K562 (cell line): Measurements from ENCODE around the gene NAA50. TPM values are rescaled to one million over a fixed set of nuclear protein-coding genes. Genes with fewer than 3 reads are reported as not detected.

Experiments used
- ASH1L ChIP-seq: fragments of 450-650 bp; IDR thresholded peaks from 2 replicates; pipeline ENCODE4 v1.6.1; 2018; ENCODE audit warnings: borderline replicate concordance, mild to moderate bottlenecking, low read depth; ENCODE audit not compliant: partially characterized antibody
- FOXK1 ChIP-seq: sonication (generic); formaldehyde crosslinking; IDR thresholded peaks from 2 replicates; pipeline ENCODE4 v1.8.0; 2022; ENCODE audit warnings: missing genetic modification reagents, mild to moderate bottlenecking, borderline replicate concordance
- HMG20A ChIP-seq: fragments of 450-650 bp; formaldehyde crosslinking; conservative IDR thresholded peaks from 2 replicates; pipeline ENCODE4 v1.4.0; 2020; ENCODE audit warnings: mild to moderate bottlenecking, mixed read lengths
- PHTF2 ChIP-seq: fragments of 250-450 bp; sonication (Bioruptor Pico); IDR thresholded peaks from 2 replicates; pipeline ENCODE4 v1.5.0; 2021; ENCODE audit warnings: mild to moderate bottlenecking
- SMAD4 ChIP-seq: fragments of 250-450 bp; sonication (Bioruptor Pico); conservative IDR thresholded peaks from 2 replicates; pipeline ENCODE4 v1.8.0; 2021; ENCODE audit warnings: inconsistent platforms, mild to moderate bottlenecking, moderate library complexity
- SMARCA5 ChIP-seq: fragments of 450-650 bp; IDR thresholded peaks from 2 replicates; pipeline ENCODE4 v1.6.1; 2016
- SP1 ChIP-seq: sonication (generic); formaldehyde crosslinking; IDR thresholded peaks from 2 replicates; pipeline ENCODE4 v1.8.1; 2022; ENCODE audit warnings: mild to moderate bottlenecking, missing genetic modification reagents
- SREBF1 ChIP-seq: fragments of 150-350 bp; IDR thresholded peaks from 2 replicates; pipeline ENCODE4 v1.6.1; 2014; ENCODE audit warnings: antibody characterized with exemption, low read depth, low read length, borderline replicate concordance
- polyA plus RNA-seq, 8 experiments: library from polyadenylated mRNA; depleted of rRNA in 4 of 8; stranded (reverse) in 5 of 8; unstranded in 3 of 8; fragments of >200 nt; fragmentation: Nextera tagmentation in 2 of 8; fragmentation: Illumina TruSeq in 1 of 8; extraction: Ambion mirVana in 2 of 8; extraction: Trizol in 1 of 8; gene quantifications; 2 replicates each; pipeline versions ENCODE4 v1.2.1 to v1.2.3, GENCODE V29; 2011 to 2014; ENCODE audit warnings: inconsistent platforms in 1 of 8, missing spikeins in 1 of 8
- total RNA-seq, 7 experiments: library from RNA; depleted of rRNA in 6 of 7; stranded (reverse); fragments of >200 nt in 6 of 7; fragmentation: Illumina TruSeq in 2 of 7; extraction: Trizol in 2 of 7; gene quantifications; 2 replicates each; pipeline versions ENCODE4 v1.2.1 to v1.2.3, GENCODE V29; 2011 to 2021; ENCODE audit warnings: low replicate concordance in 1 of 7
- TF ChIP-seq, protein P1 (sequence below): sonication (generic); formaldehyde crosslinking; IDR thresholded peaks from 2 replicates; pipeline ENCODE4 v1.8.0; 2022; ENCODE audit warnings: mild to moderate bottlenecking, missing genetic modification reagents
- TF ChIP-seq, protein P2 (sequence below): IDR thresholded peaks from 2 replicates; pipeline ENCODE4 v1.6.1; 2012; ENCODE audit warnings: low read depth, low read length, improper control_type of control experiment, borderline replicate concordance
- TF ChIP-seq, protein P3 (sequence below): fragments of 250-450 bp; sonication (Bioruptor Pico); IDR thresholded peaks from 2 replicates; pipeline ENCODE4 v1.5.0; 2021

Gene NAA50
- total and polyA plus RNA-seq, 9 of the 15 experiments (the other 6 are each of a cell fraction or from before 2014, with no cell fraction given), result 40.0 to 301 (median 112) TPM

DNA sequence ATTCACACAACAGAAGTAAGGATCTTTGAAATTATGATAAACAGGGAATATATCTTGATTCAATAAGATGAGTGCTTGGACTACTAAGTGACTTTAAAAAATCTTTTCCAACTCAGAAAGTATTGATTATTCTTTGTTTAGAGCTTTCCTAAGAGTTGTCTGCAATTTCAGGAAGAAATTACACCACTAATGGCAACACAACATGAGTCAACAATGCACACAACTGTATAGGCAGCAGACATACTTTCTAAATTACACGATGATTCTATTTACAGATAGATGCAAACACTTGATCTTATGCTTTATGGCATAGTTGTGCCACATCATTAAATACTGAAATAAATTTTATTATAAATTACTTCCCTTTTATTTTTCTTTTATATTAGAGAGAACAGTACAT, 4.4 kb downstream of the NAA50 start (continued):
- TF ChIP-seq, protein P1, sequence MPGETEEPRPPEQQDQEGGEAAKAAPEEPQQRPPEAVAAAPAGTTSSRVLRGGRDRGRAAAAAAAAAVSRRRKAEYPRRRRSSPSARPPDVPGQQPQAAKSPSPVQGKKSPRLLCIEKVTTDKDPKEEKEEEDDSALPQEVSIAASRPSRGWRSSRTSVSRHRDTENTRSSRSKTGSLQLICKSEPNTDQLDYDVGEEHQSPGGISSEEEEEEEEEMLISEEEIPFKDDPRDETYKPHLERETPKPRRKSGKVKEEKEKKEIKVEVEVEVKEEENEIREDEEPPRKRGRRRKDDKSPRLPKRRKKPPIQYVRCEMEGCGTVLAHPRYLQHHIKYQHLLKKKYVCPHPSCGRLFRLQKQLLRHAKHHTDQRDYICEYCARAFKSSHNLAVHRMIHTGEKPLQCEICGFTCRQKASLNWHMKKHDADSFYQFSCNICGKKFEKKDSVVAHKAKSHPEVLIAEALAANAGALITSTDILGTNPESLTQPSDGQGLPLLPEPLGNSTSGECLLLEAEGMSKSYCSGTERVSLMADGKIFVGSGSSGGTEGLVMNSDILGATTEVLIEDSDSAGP (CRISPR knock-in tag), result no peak
- TF ChIP-seq FOXK1 (CRISPR knock-in tag) (no peak), HMG20A (CRISPR knock-in tag) (no peak), SREBF1 (no peak), SMAD4 (CRISPR knock-in tag) (no peak), PHTF2 (CRISPR knock-in tag) (no peak), SMARCA5 (no peak), ASH1L (no peak), SP1 (CRISPR knock-in tag) (no peak)
- TF ChIP-seq, protein P2, sequence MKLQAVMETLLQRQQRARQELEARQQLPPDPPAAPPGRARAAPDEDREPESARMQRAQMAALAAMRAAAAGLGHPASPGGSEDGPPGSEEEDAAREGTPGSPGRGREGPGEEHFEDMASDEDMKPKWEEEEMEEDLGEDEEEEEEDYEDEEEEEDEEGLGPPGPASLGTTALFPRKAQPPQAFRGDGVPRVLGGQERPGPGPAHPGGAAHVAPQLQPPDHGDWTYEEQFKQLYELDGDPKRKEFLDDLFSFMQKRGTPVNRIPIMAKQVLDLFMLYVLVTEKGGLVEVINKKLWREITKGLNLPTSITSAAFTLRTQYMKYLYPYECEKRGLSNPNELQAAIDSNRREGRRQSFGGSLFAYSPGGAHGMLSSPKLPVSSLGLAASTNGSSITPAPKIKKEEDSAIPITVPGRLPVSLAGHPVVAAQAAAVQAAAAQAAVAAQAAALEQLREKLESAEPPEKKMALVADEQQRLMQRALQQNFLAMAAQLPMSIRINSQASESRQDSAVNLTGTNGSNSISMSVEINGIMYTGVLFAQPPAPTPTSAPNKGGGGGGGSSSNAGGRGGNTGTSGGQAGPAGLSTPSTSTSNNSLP, result no peak
- TF ChIP-seq, protein P3, sequence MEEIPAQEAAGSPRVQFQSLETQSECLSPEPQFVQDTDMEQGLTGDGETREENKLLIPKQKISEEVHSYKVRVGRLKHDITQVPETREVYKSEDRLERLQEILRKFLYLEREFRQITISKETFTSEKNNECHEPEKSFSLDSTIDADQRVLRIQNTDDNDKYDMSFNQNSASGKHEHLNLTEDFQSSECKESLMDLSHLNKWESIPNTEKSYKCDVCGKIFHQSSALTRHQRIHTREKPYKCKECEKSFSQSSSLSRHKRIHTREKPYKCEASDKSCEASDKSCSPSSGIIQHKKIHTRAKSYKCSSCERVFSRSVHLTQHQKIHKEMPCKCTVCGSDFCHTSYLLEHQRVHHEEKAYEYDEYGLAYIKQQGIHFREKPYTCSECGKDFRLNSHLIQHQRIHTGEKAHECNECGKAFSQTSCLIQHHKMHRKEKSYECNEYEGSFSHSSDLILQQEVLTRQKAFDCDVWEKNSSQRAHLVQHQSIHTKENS (CRISPR knock-in tag), result no peak
